Measurements from ENCODE around the gene VPS52.
A peak's percentile ranks its signal among the peaks of the same experiment; 100 is the strongest.

VPS52 gene

GRCh38 chr6:33206864-33207551 is 64.7 kb downstream of the VPS52 start:
- no peak overlapping the region for H3K4me3 ChIP-seq (ENCODE audit: low read depth, low read length)
- no peak for TF ChIP-seq CTCF (IDR thresholded peaks at IDR 0.05; ENCODE audit: borderline replicate concordance, insufficient read depth, low read depth, low read length)

GRCh38 chr6:33206027-33206863 is 65.4 kb downstream of the VPS52 start:
- no peak overlapping the region for H3K4me3 ChIP-seq (ENCODE audit: low read depth, low read length)
- TF ChIP-seq CTCF (IDR thresholded peaks at IDR 0.05; ENCODE audit: borderline replicate concordance, insufficient read depth, low read depth, low read length): no peak

- peak; percentile 32; the same call in 1 of the 2 replicates for TF ChIP-seq CTCF (IDR thresholded peaks at IDR 0.05; ENCODE audit: borderline replicate concordance, insufficient read depth, low read depth, low read length)
- H3K4me3 ChIP-seq (ENCODE audit: low read depth, low read length): peak overlapping the region; percentile 69
These were observed 66.3 kb downstream of the VPS52 start for GRCh38 chr6:33205191-33206026.

GRCh38 chr6:33204415-33205190 is 67.1 kb downstream of the VPS52 start, which contains the start of gene HSD17B8:
Gene HSD17B8 (plus strand): TSS chr6:33204655. CDS start chr6:33204669, 14 bp downstream.
- TF ChIP-seq CTCF (IDR thresholded peaks at IDR 0.05; ENCODE audit: borderline replicate concordance, insufficient read depth, low read depth, low read length): no peak
- peak within 1 kb of the TSS; percentile 69 for H3K4me3 ChIP-seq (ENCODE audit: low read depth, low read length)

- no peak for TF ChIP-seq CTCF (IDR thresholded peaks at IDR 0.05; ENCODE audit: borderline replicate concordance, insufficient read depth, low read depth, low read length)
- no peak overlapping the region for H3K4me3 ChIP-seq (ENCODE audit: low read depth, low read length)
These were observed 67.6 kb downstream of the VPS52 start for GRCh38 chr6:33204165-33204414.

GRCh38 chr6:33203443-33204164 is 68.1 kb downstream of the VPS52 start:
- no peak overlapping the region for H3K4me3 ChIP-seq (ENCODE audit: low read depth, low read length)

More at GRCh38 chr6:33203443-33204164, 68.1 kb downstream of the VPS52 start:
- no peak for TF ChIP-seq CTCF (IDR thresholded peaks at IDR 0.05; ENCODE audit: borderline replicate concordance, insufficient read depth, low read depth, low read length)

Measured in GM12875 (cell line).